H1 (cell line): ENCODE data around the gene CHAD. TPM values are rescaled to one million over a fixed set of nuclear protein-coding genes. Genes with fewer than 3 reads are reported as not detected.

Source experiments
- CTCF ChIA-PET: fragments of 300-600 bp; sonication (Branson Sonifier 250); formaldehyde crosslinking; loops from one replicate; lab custom pipeline; 2021; ENCODE audit not compliant: partially characterized antibody; lab: Charles Lee
- POLR2A ChIA-PET: fragments of 300-600 bp; sonication (Branson Sonifier 250); formaldehyde crosslinking; loops from one replicate; lab custom pipeline; 2021; ENCODE audit warnings: inconsistent platforms; ENCODE audit not compliant: partially characterized antibody; lab: Charles Lee
- DNase-seq, 2 experiments: peaks; one replicate each; pipeline versions ENCODE4 v3.0.0 to v3.0.0-alpha.2; 2010 to 2022; ENCODE audit warnings: low spot score in 2 of 2, low read depth in 1 of 2, mixed read lengths in 1 of 2
- FAIRE-seq: peaks from 2 replicates; lab custom pipeline; 2011; peaks lifted over from hg19 to GRCh38; lab: Jason Lieb, UNC
- H2AFZ ChIP-seq: 2 replicates; pipeline ENCODE4 v1.8.1; 2012; ENCODE audit warnings: low read length, inconsistent platforms
- H2AK5ac ChIP-seq: 2 replicates; pipeline ENCODE4 v1.6.1; 2013; ENCODE audit warnings: low read depth, low read length
- H2BK120ac ChIP-seq: replicated peaks from 2 replicates; pipeline ENCODE3; 2013; ENCODE audit warnings: low read depth, low read length, inconsistent platforms
- H2BK12ac ChIP-seq: 2 replicates; pipeline ENCODE4 v1.6.1; 2013; ENCODE audit warnings: low read depth, low read length
- H2BK15ac ChIP-seq: 2 replicates; pipeline ENCODE4 v1.6.1; 2013; ENCODE audit warnings: low read length
- H2BK20ac ChIP-seq: 2 replicates; pipeline ENCODE4 v1.6.1; 2013; ENCODE audit warnings: low read length
- H2BK5ac ChIP-seq: 2 replicates; pipeline ENCODE4 v1.6.1; 2013; ENCODE audit warnings: low read depth, low read length
- H3K14ac ChIP-seq: 2 replicates; pipeline ENCODE4 v1.6.1; 2013; ENCODE audit warnings: inconsistent platforms; ENCODE audit not compliant: insufficient read length
- H3K18ac ChIP-seq: 2 replicates; pipeline ENCODE4 v1.6.1; 2013; ENCODE audit warnings: low read length; ENCODE audit errors: extremely low read depth
- H3K23ac ChIP-seq: 2 replicates; pipeline ENCODE4 v1.6.1; 2013; ENCODE audit warnings: inconsistent platforms; ENCODE audit not compliant: insufficient read length
- H3K23me2 ChIP-seq: 2 replicates; pipeline ENCODE4 v1.6.1; 2013; ENCODE audit warnings: low read depth, low read length
- H3K27ac ChIP-seq: 2 replicates; pipeline ENCODE4 v1.6.1; 2011; ENCODE audit warnings: low read depth, low read length, inconsistent platforms
- H3K27me3 ChIP-seq, 4 experiments: replicated peaks in 1 of 4; 1 replicate in 1 of 4; 2 replicates in 3 of 4; pipeline versions ENCODE4 v1.6.1 to v1.8.1; 2011 to 2013; ENCODE audit warnings: low read length in 3 of 4, mild to moderate bottlenecking in 3 of 4, inconsistent platforms in 2 of 4, mixed read lengths in 2 of 4, moderate library complexity in 1 of 4; ENCODE audit not compliant: control insufficient read depth in 3 of 4, insufficient read depth in 3 of 4; ENCODE audit errors: extremely low read depth in 1 of 4
- H3K36me3 ChIP-seq, 4 experiments: 2 replicates each; pipeline versions ENCODE4 v1.6.1 to v1.8.1; 2011 to 2013; ENCODE audit warnings: mild to moderate bottlenecking in 4 of 4, low read length in 3 of 4, moderate library complexity in 2 of 4, control low read depth in 1 of 4, inconsistent platforms in 1 of 4; ENCODE audit not compliant: insufficient read depth in 4 of 4, control insufficient read depth in 2 of 4
- H3K4ac ChIP-seq: replicated peaks from 2 replicates; pipeline ENCODE3; 2013; ENCODE audit warnings: low read length, low read depth, mixed read lengths, inconsistent platforms; ENCODE audit not compliant: insufficient read length
- H3K4me1 ChIP-seq, 4 experiments: replicated peaks in 1 of 4; 1 replicate in 1 of 4; 2 replicates in 3 of 4; pipeline versions ENCODE4 v1.6.1 to v1.8.1; 2011 to 2013; ENCODE audit warnings: low read length in 3 of 4, inconsistent platforms in 2 of 4, mixed read lengths in 1 of 4; ENCODE audit not compliant: insufficient read depth in 4 of 4, control insufficient read depth in 3 of 4
- H3K4me2 ChIP-seq, 2 experiments: 2 replicates each; pipeline versions ENCODE4 v1.6.1 to v1.8.1; 2011 to 2013; ENCODE audit warnings: low read depth in 2 of 2, low read length in 2 of 2, control low read depth in 1 of 2, inconsistent platforms in 1 of 2, mild to moderate bottlenecking in 1 of 2; ENCODE audit not compliant: insufficient read depth in 1 of 2
- H3K4me3 ChIP-seq, 4 experiments: fragments of 200-600, 300-600 bp in 1 of 4; sonication (generic), shearing (Covaris generic), sonication (Bioruptor Twin) in 1 of 4; 2 replicates each; pipeline versions ENCODE4 v1.5.1 to v1.8.1; 2011 to 2016; ENCODE audit warnings: low read length in 4 of 4, low read depth in 3 of 4, control low read depth in 2 of 4, inconsistent platforms in 2 of 4, mild to moderate bottlenecking in 2 of 4, mixed read lengths in 1 of 4, moderate library complexity in 1 of 4; ENCODE audit not compliant: insufficient read depth in 2 of 4; ENCODE audit errors: extremely low read depth in 1 of 4
- H3K56ac ChIP-seq: replicated peaks from 2 replicates; pipeline ENCODE3; 2013; ENCODE audit warnings: low read depth, mild to moderate bottlenecking, mixed read lengths, low read length, inconsistent platforms; ENCODE audit not compliant: insufficient read length
- H3K79me1 ChIP-seq: 2 replicates; pipeline ENCODE4 v1.6.1; 2013; ENCODE audit warnings: low read depth, low read length, control low read depth
- H3K79me2 ChIP-seq, 2 experiments: 2 replicates each; pipeline versions ENCODE4 v1.6.1 to v1.8.1; 2012 to 2013; ENCODE audit warnings: low read length in 2 of 2, mild to moderate bottlenecking in 2 of 2, inconsistent platforms in 1 of 2; ENCODE audit not compliant: insufficient read depth in 2 of 2, control insufficient read depth in 1 of 2
- H3K9ac ChIP-seq, 4 experiments: replicated peaks in 1 of 4; 1 replicate in 1 of 4; 2 replicates in 3 of 4; pipeline versions ENCODE4 v1.6.1 to v1.8.1; 2011 to 2013; ENCODE audit warnings: low read depth in 3 of 4, low read length in 3 of 4, control low read depth in 2 of 4, mild to moderate bottlenecking in 2 of 4, moderate library complexity in 2 of 4, inconsistent platforms in 1 of 4; ENCODE audit errors: extremely low read depth in 1 of 4
- H3K9me3 ChIP-seq, 2 experiments: 2 replicates each; pipeline versions ENCODE4 v1.6.1 to v1.8.1; 2012 to 2013; ENCODE audit warnings: mild to moderate bottlenecking in 2 of 2, moderate library complexity in 2 of 2, control low read depth in 1 of 2, inconsistent platforms in 1 of 2, low read depth in 1 of 2, low read length in 1 of 2, mixed read lengths in 1 of 2; ENCODE audit not compliant: insufficient read depth in 2 of 2
- H4K20me1 ChIP-seq, 2 experiments: replicated peaks in 1 of 2; 2 replicates each; pipeline versions ENCODE3 to v1.8.1; 2011 to 2013; ENCODE audit warnings: inconsistent platforms in 2 of 2, low read length in 2 of 2, mild to moderate bottlenecking in 1 of 2; ENCODE audit not compliant: insufficient read depth in 2 of 2, control insufficient read depth in 1 of 2
- H4K5ac ChIP-seq: 2 replicates; pipeline ENCODE4 v1.6.1; 2013; ENCODE audit warnings: low read length, low read depth, mixed read lengths, inconsistent platforms; ENCODE audit not compliant: insufficient read length
- H4K8ac ChIP-seq: 2 replicates; pipeline ENCODE4 v1.8.0; 2013; ENCODE audit warnings: mild to moderate bottlenecking, moderate library complexity, low read length, inconsistent platforms; ENCODE audit not compliant: insufficient read depth; ENCODE audit errors: extremely low read depth
- H4K91ac ChIP-seq: replicated peaks from 2 replicates; pipeline ENCODE3; 2013; ENCODE audit warnings: low read length, mixed read lengths, inconsistent platforms; ENCODE audit not compliant: insufficient read length
- BCL11A ChIP-seq, 2 experiments: IDR thresholded peaks; one replicate each; pipeline ENCODE4 v1.6.1; 2011; ENCODE audit warnings: low read depth in 2 of 2, low read length in 2 of 2, mild to moderate bottlenecking in 2 of 2
- CBX5 ChIP-seq: fragments of 300-800, 300-1000 bp; sonication (generic); IDR thresholded peaks from 2 replicates; pipeline ENCODE4 v1.7.1; 2016; ENCODE audit warnings: antibody characterized with exemption, low read length, low read depth
- CBX8 ChIP-seq: fragments of 300-800, 300-1000 bp; sonication (generic); IDR thresholded peaks from 2 replicates; pipeline ENCODE4 v1.7.1; 2016; ENCODE audit warnings: low read depth, low read length, borderline replicate concordance
- CHD1 ChIP-seq: IDR thresholded peaks from 2 replicates; pipeline ENCODE4 v1.6.1; 2012; ENCODE audit warnings: low read depth, low read length, improper control_type of control experiment
- RAD21 ChIP-seq, 2 experiments: IDR thresholded peaks in 1 of 2; conservative IDR thresholded peaks in 1 of 2; 2 replicates each; pipeline ENCODE4 v1.6.1; 2011; ENCODE audit warnings: low read depth in 2 of 2, low read length in 2 of 2, improper control_type of control experiment in 1 of 2, inconsistent platforms in 1 of 2, mild to moderate bottlenecking in 1 of 2, moderate library complexity in 1 of 2
- TAF1 ChIP-seq: IDR thresholded peaks from 2 replicates; pipeline ENCODE4 v1.6.1; 2011; ENCODE audit warnings: mild to moderate bottlenecking, low read depth, low read length
- YY1 ChIP-seq: IDR thresholded peaks from 2 replicates; pipeline ENCODE4 v1.6.1; 2011; ENCODE audit warnings: low read depth, mild to moderate bottlenecking, low read length
- WGBS, 2 experiments: shearing (Covaris generic) in 1 of 2; methylation state at CpG; one replicate each; pipeline versions ENCODE4 v1.1.6 to v1.1.7; 2013 to 2015; ENCODE audit warnings: low lambda C conversion rate in 2 of 2, mixed read lengths in 2 of 2, inconsistent platforms in 1 of 2, low coverage in 1 of 2, missing lambda C conversion rate in 1 of 2; ENCODE audit not compliant: insufficient replicate concordance in 2 of 2, insufficient coverage in 1 of 2, insufficient read length in 1 of 2; ENCODE audit errors: extremely low coverage in 1 of 2, missing lambda C conversion rate in 1 of 2; 5-methylcytosine and 5-hydroxymethylcytosine counted together
- polyA plus RNA-seq, 7 experiments: library from polyadenylated mRNA; depleted of rRNA in 3 of 7; stranded (reverse) in 5 of 7; unstranded in 2 of 7; fragments of >200 nt in 5 of 7; fragments of 200-250 nt in 2 of 7; gene quantifications; 1 replicate in 5 of 7; 2 replicates in 1 of 7; 4 replicates in 1 of 7; pipeline versions ENCODE4 v1.2.1 to v1.2.3, GENCODE V29; 2011 to 2013; ENCODE audit warnings: missing spikeins in 2 of 7, mixed read lengths in 2 of 7
- total RNA-seq: library from RNA; stranded (reverse); fragmentation: NEBNext Ultra II Directional; extraction: Animal tissue kit (Norgen Biotek cat#: 25700); gene quantifications from 2 replicates; pipeline ENCODE4 v1.2.1, GENCODE V29; 2021

CHAD gene
- total and polyA plus RNA-seq, 2 of the 8 experiments (the other 6 are each of a cell fraction or from before 2014, with no cell fraction given) = 0.03 TPM; not detected in 1

DNA sequence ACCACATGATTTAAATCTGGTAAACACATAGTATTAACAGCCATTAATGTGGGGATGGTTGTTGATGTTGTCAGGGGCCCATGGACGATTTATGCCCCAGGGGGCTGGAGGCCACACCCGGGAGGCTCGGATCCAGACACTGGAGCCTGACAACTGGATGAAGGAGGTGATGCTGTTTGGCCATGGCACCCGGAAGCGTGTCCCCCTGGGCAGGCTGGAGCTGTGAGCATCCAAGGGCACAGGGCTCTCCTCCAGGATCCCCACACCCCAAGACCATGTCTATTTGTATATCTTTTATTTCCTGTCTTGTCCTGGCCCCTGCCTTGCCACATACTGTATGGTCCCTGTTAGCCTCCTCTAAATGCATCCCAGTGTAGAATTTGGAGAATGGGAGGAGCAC lies 14.6 kb upstream of the CHAD start:
- CTCF ChIA-PET = interaction anchor here (0.6 to 9.2 kb wide), 24 partner anchors 10 to 359 kb away, joined by 3 to 116 read pairs (median 6); partner anchors contain the start of genes EPN3 and SPATA20
- Histone ChIP-seq H3K14ac (no peak overlapping the region), H4K20me1 (peaks cover 0 to 2% of the 10 kb centered on the region in 2 experiments), H3K4ac (no peak overlapping the region), H2AK5ac (no peak overlapping the region), H4K8ac (no peak overlapping the region), H3K4me1 (peaks cover 0 to 6% (median 5%) of the 10 kb centered on the region in 4 experiments; a peak in 5 of 7 replicates), H2AFZ (no peak overlapping the region), H4K91ac (no peak overlapping the region), H3K9me3 (no peaks in the 10 kb centered on the region), H3K23me2 (peaks cover 6% of the 10 kb centered on the region), H3K56ac (no peak overlapping the region), H4K5ac (no peak overlapping the region), H3K27ac (no peak overlapping the region), H2BK5ac (no peak overlapping the region), H2BK20ac (no peak overlapping the region), H3K79me2 (peaks cover 0 to 3% of the 10 kb centered on the region in 2 experiments; a peak in 1 of 4 replicates), H3K36me3 (peaks cover 0 to 13% (median 6%) of the 10 kb centered on the region in 4 experiments; a peak in 4 of 8 replicates), H2BK120ac (no peak overlapping the region), H2BK12ac (no peak overlapping the region), H3K27me3 (no peaks in the 10 kb centered on the region), H3K79me1 (no peaks in the 10 kb centered on the region), H3K23ac (no peak overlapping the region), H2BK15ac (no peak overlapping the region), H3K18ac (no peak overlapping the region), H3K4me2 (no peak overlapping the region), H3K9ac (no peak overlapping the region), H3K4me3 (no peak overlapping the region)
- TF ChIP-seq CHD1 = no peak
- no peak for TF ChIP-seq YY1
- TF ChIP-seq CBX8 = no peak
- TF ChIP-seq BCL11A (IDR thresholded peaks at IDR 0.05; ENCODE audit: low read depth in 2 of 2, low read length in 2 of 2) = no peak
- no peak for TF ChIP-seq TAF1
- TF ChIP-seq CBX5 = no peak
- no peak for TF ChIP-seq RAD21 (IDR thresholded peaks at IDR 0.05 in 1 of 2, conservative IDR thresholded peaks at IDR 0.05 in 1 of 2; ENCODE audit: low read depth in 2 of 2, low read length in 2 of 2)
- DNase-seq (no peak), FAIRE-seq (no peak)
- 76% methylated on average over 5 of the region's 5 CpGs; no CpG with 5 or more reads in 1 of the 2 experiments for WGBS, 2 experiments
- POLR2A ChIA-PET = no interaction called here
